Spinal cord (tissue), 10 donors: ENCODE measurements around the gene CRB1. TPM values are rescaled to one million over a fixed set of nuclear protein-coding genes. Genes with fewer than 3 reads are reported as not detected.
A peak's percentile ranks its signal among the peaks of the same experiment; 100 is the strongest.

Source experiments
- DNase-seq, 6 donors: peaks; one replicate each; pipeline versions ENCODE4 v3.0.0 to v3.0.0-alpha.2; 2013 to 2015; ENCODE audit warnings: low spot score in 6 of 6, low read depth in 4 of 6
- H3K27ac ChIP-seq: one replicate; pipeline ENCODE4 v1.5.1; 2013; ENCODE audit warnings: low read depth, low read length, control low read depth
- H3K27me3 ChIP-seq: one replicate; pipeline ENCODE4 v1.6.1; 2013; ENCODE audit warnings: low read length; ENCODE audit not compliant: control insufficient read depth, insufficient read depth
- H3K36me3 ChIP-seq: one replicate; pipeline ENCODE4 v1.6.1; 2013; ENCODE audit warnings: low read length; ENCODE audit not compliant: control insufficient read depth, insufficient read depth
- H3K4me1 ChIP-seq: one replicate; pipeline ENCODE4 v1.6.1; 2013; ENCODE audit warnings: low read length; ENCODE audit not compliant: control insufficient read depth, insufficient read depth
- H3K4me3 ChIP-seq: one replicate; pipeline ENCODE4 v1.5.1; 2013; ENCODE audit warnings: low read depth, low read length, control low read depth
- H3K9me3 ChIP-seq: one replicate; pipeline ENCODE4 v1.6.1; 2013; ENCODE audit warnings: low read length; ENCODE audit not compliant: control insufficient read depth, insufficient read depth
- WGBS: methylation state at CpG from one replicate; pipeline ENCODE4 v1.1.5; 2013; ENCODE audit warnings: missing lambda C conversion rate; ENCODE audit not compliant: insufficient coverage; 5-methylcytosine and 5-hydroxymethylcytosine counted together
- polyA plus RNA-seq, 2 donors: library from polyadenylated mRNA; unstranded; fragments of 120-200 nt; gene quantifications; one replicate each; pipeline ENCODE4 v1.2.1, GENCODE V29; 2013; ENCODE audit not compliant: insufficient read length in 2 of 2
- total RNA-seq, 2 donors: library from RNA; depleted of rRNA in 1 of 2; stranded (reverse); fragments of 120-200 nt in 1 of 2; fragments of >200 nt in 1 of 2; gene quantifications; one replicate each; pipeline versions ENCODE4 v1.2.3 to v1.2.4, GENCODE V29; 2013 to 2014
- donor health status: healthy.

The CRB1 gene
- total and polyA plus RNA-seq, 4 donors, result 18.1 to 36.8 (median 28.6) TPM

DNA sequence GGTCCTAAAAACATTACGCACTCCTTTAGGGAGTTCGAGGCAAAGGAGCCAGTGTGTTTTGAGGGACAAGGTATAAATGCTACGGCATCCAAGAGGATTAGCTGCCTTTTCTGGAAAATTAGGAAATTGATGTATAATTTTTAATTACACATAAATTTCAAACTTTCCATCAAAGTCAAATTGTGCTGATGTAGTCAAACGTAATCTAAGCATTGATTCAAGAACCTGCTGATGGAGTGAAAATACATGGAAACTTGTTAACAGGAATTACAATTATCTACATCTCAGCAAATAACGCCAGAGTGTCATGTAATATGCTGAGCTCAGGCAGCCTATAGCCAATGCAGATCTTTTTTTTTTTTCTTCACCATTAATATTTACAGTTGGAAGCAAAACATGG, 194.5 kb downstream of the CRB1 start:
- Histone ChIP-seq H3K36me3 (no peaks in the 10 kb centered on the region), H3K4me3 (no peak overlapping the region), H3K4me1 (peaks cover 3% of the 10 kb centered on the region), H3K27me3 (no peaks in the 10 kb centered on the region), H3K27ac (no peak overlapping the region), H3K9me3 (no peaks in the 10 kb centered on the region)
- WGBS, result no CpG with 5 or more reads among the region's 5 CpGs
- no peak for DNase-seq

GRCh38 chr1:197463142-197463541, 195.1 kb downstream of the CRB1 start:
- H3K4me1 ChIP-seq, result peaks cover 3% of the 10 kb centered on the region
- no peaks in the 10 kb centered on the region for H3K9me3 ChIP-seq
- no peaks in the 10 kb centered on the region for H3K27me3 ChIP-seq
- no peaks in the 10 kb centered on the region for H3K36me3 ChIP-seq
- H3K27ac ChIP-seq, result no peak overlapping the region
- peak in 1 of 6 donors; percentile 24 for DNase-seq
- H3K4me3 ChIP-seq, result no peak overlapping the region

DNA sequence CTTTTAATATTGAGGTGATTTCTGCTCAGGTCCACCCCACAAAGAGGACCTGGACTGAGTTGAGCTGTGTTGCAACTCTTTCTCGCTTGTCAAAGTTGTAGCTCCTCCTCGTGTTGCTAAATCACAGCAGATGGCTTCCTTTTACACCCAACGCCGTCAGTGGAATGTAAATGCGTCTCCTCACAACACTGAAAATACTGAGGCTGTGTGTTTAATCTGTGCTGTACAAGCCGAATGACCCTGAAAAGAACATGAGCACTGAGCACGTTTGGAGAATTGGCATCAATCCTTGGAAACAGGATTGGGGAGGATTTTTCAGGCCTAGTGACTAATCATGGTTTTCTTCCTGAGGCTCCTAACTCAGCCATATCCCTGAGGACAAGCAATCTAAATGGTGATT, 196.0 kb downstream of the CRB1 start:
- DNase-seq, result peak; percentile 68 to 95 (median 80)
- H3K27me3 ChIP-seq, result no peaks in the 10 kb centered on the region
- H3K4me3 ChIP-seq, result no peak overlapping the region
- no peaks in the 10 kb centered on the region for H3K9me3 ChIP-seq
- peak overlapping the region; percentile 54 for H3K27ac ChIP-seq
- H3K36me3 ChIP-seq, result no peaks in the 10 kb centered on the region
- peaks cover 3% of the 10 kb centered on the region for H3K4me1 ChIP-seq
- 22% methylated on average over 4 of the region's 7 CpGs for WGBS

- WGBS, result 38% methylated on average over 1 of the region's 3 CpGs
These were observed 197.7 kb downstream of the CRB1 start for GRCh38 chr1:197465528-197466327.

GRCh38 chr1:197466813-197467212, 198.8 kb downstream of the CRB1 start:
- Histone ChIP-seq H3K27me3 (no peaks in the 10 kb centered on the region), H3K4me1 (peaks cover 10% of the 10 kb centered on the region), H3K4me3 (no peak overlapping the region), H3K36me3 (no peaks in the 10 kb centered on the region), H3K27ac (no peak overlapping the region), H3K9me3 (no peaks in the 10 kb centered on the region)
- WGBS, result 100% methylated on average over 3 of the region's 3 CpGs
- DNase-seq, result no peak

More at GRCh38 chr1:197465528-197466327, 197.7 kb downstream of the CRB1 start:
- Histone ChIP-seq H3K27me3 (no peaks in the 10 kb centered on the region), H3K27ac (no peak overlapping the region), H3K36me3 (no peaks in the 10 kb centered on the region), H3K4me1 (peaks cover 3% of the 10 kb centered on the region), H3K9me3 (no peaks in the 10 kb centered on the region), H3K4me3 (no peak overlapping the region)
- DNase-seq, result peak in 2 of 6 donors; percentile 56 to 57

DNA sequence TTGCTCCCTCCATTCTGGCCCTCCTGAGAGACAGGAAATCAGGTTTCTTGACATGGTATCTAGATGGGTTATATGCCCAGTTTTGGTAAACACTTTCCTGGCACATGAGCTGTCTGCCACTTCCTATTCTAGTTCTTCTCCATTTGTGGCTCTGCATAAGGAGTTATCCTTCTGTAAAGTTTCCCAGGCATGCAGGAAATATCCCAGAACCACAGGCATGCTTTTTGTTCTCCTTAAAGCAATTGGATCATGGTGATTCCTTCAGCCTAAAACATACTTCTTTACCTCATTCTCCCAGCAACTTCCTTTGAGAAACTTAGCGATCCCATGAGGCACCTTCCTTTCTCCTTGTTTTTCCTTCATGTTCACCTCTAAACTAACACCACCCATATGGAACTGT, 199.8 kb downstream of the CRB1 start:
- H3K36me3 ChIP-seq, result no peaks in the 10 kb centered on the region
- no peak for DNase-seq
- no peak overlapping the region for H3K27ac ChIP-seq
- no peak overlapping the region for H3K4me3 ChIP-seq
- peaks cover 10% of the 10 kb centered on the region for H3K4me1 ChIP-seq
- H3K9me3 ChIP-seq, result no peaks in the 10 kb centered on the region
- no peaks in the 10 kb centered on the region for H3K27me3 ChIP-seq
- 100% methylated on average over 1 of the region's 1 CpG for whole genome bisulfite sequencing

GRCh38 chr1:197468543-197469175, 200.6 kb downstream of the CRB1 start:
- H3K9me3 ChIP-seq, result no peaks in the 10 kb centered on the region
- DNase-seq, result no peak
- no peaks in the 10 kb centered on the region for H3K27me3 ChIP-seq
- H3K4me3 ChIP-seq, result no peak overlapping the region
- 99% methylated on average over 7 of the region's 9 CpGs for WGBS
- H3K27ac ChIP-seq, result no peak overlapping the region
- no peaks in the 10 kb centered on the region for H3K36me3 ChIP-seq
- H3K4me1 ChIP-seq, result peaks cover 10% of the 10 kb centered on the region

DNA sequence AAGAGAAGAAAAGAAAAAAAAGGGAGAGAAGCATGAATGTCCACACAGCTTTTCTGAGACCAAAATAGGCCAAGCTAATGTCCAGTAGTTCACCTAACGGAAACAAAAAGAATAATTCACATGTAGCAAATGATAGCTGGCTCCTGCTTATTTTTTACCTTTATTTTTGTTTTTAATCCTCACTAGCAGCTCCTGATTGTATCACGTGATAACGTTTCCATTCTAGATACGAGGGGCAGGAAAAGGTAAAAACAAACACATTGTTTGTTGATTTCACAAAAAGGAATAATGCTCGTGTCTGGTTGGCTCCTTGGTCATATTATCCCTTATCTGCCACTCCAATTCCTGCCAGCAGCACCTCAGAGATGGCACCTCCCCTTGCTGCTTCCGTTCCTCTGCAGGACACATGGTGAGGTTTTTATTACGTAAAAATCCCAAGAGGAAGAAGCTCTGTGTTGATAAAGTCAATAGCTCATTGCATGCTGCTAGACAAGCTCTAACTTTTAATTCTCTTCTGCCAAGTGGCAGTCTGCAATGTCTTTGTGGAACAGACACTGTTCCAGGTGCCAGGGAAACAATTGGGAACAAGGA, 201.7 kb downstream of the CRB1 start:
- DNase-seq, result no peak
- Histone ChIP-seq H3K9me3 (no peaks in the 10 kb centered on the region), H3K4me3 (no peak overlapping the region), H3K4me1 (peaks cover 10% of the 10 kb centered on the region), H3K27ac (no peak overlapping the region), H3K27me3 (no peaks in the 10 kb centered on the region), H3K36me3 (no peaks in the 10 kb centered on the region)
- 80% methylated on average over 1 of the region's 7 CpGs for WGBS

DNA sequence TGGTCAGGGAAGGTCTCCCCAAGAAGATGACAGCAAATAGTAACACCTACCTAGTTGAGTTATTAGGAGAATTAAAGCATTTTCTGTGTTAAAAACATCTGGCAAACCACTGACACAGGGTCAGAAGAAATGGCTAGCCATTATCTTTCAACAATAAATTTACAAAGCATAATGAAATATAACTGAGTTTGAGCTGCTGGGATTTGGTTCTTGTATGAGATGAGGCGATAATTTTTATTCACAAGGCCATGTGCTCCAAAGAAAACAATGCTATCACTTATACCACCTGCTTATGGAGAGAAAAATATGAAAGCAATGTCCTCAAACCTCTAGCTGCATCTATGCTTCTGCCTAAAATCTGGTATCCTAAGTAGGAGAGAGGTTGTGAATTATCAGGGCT, 202.3 kb downstream of the CRB1 start:
- Histone ChIP-seq H3K27me3 (no peaks in the 10 kb centered on the region), H3K4me3 (no peak overlapping the region), H3K27ac (no peak overlapping the region), H3K9me3 (no peaks in the 10 kb centered on the region), H3K4me1 (peaks cover 10% of the 10 kb centered on the region), H3K36me3 (no peaks in the 10 kb centered on the region)
- WGBS, result no CpG with 5 or more reads among the region's 1 CpG
- no peak for DNase-seq
